Measurements from ENCODE around the gene DLGAP1. TPM values are rescaled to one million over a fixed set of nuclear protein-coding genes. Genes with fewer than 3 reads are reported as not detected.
"Not testable (repeated sequence)": the region's sequence is repeated elsewhere in the genome, so short reads cannot be mapped to it uniquely, and the experiment has no call there.

DLGAP1 gene
- total RNA-seq, 1 donor from 2014 or later: 5.3 TPM

GRCh38 chr18:3619746-3620145, 835.4 kb downstream of the DLGAP1 start:
- no peak for DNase-seq

GRCh38 chr18:3619222-3619621, 835.9 kb downstream of the DLGAP1 start:
- no peak for DNase-seq

- no peak for DNase-seq
These were observed 838.4 kb downstream of the DLGAP1 start for GRCh38 chr18:3616744-3617143.

DNA sequence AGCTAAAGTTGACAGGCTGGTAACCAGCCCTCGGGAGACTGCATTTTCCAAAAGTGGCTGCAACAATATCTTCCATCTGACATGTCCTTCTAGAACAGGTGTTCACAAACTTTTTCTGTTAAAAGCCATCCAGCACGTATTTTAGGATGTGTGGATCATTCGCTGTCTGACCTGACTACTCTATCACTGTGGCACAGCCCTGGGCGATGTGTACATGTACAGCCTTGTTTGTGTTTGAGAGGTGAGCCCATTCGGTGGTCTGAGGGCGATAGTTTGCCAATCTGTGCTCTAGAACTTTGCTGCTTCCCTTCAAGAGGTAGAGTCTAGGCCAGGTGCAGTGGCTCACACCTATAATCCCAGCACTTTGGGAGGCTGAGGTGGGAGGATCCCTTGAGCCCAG, 839.0 kb downstream of the DLGAP1 start:
- DNase-seq: no peak

DNA sequence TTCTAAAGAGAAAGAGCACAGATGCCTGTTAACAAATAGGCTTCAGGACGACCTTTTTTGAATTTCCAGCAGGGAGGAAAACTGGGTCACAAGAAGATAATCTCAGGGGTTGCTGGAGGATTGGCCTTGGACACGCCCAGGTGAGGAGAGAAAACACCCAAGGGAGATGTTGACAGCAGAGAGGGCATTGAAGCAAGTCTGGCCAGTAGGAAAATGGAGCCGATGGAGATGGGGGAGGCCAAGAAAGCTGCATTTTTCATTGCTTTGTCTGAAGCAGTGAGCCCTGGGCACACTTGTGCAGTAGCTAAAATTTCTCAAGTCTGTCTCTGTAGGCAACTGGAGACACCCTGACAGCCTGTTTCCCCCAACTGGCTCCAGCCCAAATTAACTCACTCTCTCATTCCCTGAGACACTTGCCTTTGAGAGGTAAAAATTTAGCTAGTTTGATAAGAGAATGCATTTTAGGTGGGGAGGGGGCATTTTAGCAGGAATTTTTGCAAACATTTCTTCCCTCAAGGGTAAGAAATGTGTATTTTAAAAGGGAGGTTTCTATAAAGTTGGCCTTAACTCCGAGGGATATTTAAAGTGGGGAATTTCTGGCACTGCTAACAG, 839.6 kb downstream of the DLGAP1 start:
- DNase-seq: no peak

DNA sequence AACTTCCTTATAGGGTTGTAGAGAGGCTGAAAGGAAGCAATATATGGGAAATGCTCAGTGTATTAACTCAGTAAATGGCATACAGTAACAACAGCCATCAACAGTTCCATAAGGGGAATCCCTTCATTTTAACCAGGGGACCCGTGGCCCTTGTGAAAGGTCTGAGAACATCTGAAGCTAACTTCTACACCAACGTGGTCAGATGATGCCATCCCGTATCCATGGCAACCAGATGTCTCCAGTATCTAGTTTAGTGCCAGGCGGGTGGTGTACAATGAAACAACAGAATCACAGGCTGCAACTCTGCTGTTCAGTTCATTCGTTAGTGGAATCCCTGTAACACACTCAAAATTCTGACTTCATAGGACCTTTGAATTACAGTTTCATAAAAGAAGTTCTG, 842.8 kb downstream of the DLGAP1 start:
- no peak for DNase-seq

GRCh38 chr18:3611313-3612090, 843.6 kb downstream of the DLGAP1 start:
- DNase-seq: peak; percentile 55

- DNase-seq: no peak
These were observed 844.3 kb downstream of the DLGAP1 start for GRCh38 chr18:3610813-3611212.

DNA sequence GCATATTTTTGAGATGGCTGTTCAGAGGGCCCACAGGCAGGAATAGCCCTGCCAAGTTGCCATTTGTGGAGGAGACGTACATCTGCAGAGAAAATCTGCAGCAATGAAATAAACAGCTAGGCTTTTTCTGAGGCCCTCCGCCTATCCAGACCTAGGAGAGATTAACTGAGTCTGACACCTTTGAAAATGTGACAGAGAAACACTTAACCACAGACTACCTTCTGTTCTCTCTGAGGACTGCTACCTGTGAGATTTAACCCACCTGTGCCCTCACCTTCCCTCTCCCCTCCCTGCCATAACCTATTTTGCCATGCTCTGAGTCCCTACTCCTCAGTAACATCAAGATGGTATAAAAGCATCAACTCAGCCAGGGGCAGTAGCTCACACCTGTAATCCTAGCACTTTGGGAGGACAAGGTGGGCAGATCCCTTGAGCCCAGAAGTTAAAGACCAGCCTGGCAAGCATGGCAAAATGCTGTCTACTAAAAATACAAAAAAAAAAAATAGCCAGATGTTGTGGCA, 844.9 kb downstream of the DLGAP1 start:
- DNase-seq: no peak

- no peak for DNase-seq
These were observed 846.6 kb downstream of the DLGAP1 start for GRCh38 chr18:3608488-3608887.

DNA sequence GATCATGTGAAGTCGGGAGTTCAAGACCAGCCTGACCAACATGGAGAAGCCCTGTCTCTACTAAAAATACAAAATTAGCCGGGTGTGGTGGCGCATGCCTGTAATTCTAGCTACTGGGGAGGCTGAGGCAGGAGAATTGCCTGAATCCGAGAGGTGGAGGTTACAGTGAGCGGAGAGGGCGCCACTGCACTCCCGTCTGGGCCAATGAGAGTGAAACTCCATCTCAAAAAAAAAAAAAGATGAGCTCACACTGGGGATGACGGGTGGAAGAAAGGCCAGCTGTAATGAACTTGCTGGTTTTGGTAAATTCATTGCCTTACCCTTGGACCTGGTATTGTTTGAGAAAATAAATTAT, 847.0 kb downstream of the DLGAP1 start:
- DNase-seq: not testable (repeated sequence)

DNA sequence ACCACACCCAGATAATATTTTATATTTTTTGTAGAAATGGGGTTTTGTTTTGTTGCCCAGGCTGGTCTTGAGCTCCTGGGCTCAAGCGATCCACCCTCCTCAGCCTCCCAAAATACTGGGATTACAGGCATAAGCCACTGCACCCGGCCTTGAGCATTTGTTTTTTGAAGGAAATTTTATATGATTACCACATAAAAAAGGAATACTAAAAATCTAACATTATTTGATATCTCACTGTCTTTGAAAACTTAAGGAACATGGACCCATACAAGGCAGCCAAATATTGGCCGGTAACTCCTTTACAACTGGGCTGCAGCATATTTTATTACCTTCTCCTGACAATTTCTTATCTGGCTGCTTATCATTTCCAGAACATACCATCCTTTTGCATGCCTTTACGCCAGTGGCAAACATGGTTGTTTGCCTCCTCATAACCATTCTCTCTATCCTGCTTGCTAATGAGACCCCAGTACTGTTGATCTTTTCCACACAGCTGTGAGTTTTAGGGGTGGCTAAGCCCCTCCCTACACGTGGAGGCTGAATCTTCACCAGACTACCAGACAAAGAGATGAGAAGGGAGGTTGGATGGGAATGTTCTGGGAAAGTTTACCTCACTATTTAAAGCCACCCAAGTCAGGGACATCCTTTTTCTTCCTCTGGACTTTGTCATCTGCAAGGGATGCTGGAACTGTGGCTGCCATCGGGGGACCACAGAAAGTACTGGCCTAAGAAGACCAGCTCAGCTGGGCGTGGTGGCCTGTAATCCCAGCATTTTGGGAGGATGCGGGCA, 847.6 kb downstream of the DLGAP1 start:
- DNase-seq: no peak

- not testable (repeated sequence) for DNase-seq
These were observed 848.2 kb downstream of the DLGAP1 start for GRCh38 chr18:3606863-3607262.

DNA sequence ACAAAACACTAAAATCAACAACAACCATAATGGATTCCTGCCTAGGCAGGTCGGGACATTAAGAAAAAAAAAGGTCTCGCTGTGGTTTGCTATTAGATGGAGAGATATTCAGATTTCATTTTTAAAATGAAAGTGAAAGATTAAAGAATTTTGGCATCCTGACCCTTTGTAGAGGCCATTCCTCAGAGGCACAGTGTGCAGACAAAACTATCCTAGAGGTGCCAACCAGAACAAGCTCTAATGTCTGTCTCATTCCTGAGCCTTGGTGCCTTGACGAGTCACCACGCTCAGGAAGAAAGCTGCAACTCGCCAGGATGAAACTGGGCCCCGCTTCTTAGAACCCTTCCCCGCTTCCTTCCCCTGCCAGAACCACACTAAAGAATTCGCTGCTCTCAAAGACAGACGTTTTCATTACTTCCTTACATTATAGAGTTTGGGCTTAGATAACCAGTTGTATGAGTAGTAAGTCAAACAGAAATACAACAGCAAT, 849.1 kb downstream of the DLGAP1 start:
- no peak for DNase-seq

DNA sequence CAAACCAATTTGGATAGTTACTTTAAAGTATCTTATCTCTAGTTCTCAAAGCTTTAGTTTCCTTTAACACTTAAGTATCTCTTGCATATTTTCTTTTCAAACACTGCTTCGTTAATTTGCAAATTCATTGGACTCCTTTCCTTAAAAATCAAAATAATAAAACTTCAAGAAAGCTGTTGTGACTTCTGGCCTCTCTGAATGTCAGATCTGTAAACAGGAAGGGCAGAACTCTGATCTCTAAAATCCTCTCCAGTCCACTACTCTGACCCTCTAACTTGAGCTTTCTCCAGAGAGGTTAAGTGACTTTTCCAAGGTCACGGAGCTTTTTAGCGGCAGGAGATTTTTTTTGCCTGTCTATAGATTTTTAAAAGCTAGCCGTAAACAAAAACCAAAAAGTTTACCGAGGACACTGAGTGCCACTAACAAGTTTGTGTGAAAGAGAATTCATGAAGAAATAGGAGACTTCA, 849.6 kb downstream of the DLGAP1 start:
- DNase-seq: peak; percentile 72

DNA sequence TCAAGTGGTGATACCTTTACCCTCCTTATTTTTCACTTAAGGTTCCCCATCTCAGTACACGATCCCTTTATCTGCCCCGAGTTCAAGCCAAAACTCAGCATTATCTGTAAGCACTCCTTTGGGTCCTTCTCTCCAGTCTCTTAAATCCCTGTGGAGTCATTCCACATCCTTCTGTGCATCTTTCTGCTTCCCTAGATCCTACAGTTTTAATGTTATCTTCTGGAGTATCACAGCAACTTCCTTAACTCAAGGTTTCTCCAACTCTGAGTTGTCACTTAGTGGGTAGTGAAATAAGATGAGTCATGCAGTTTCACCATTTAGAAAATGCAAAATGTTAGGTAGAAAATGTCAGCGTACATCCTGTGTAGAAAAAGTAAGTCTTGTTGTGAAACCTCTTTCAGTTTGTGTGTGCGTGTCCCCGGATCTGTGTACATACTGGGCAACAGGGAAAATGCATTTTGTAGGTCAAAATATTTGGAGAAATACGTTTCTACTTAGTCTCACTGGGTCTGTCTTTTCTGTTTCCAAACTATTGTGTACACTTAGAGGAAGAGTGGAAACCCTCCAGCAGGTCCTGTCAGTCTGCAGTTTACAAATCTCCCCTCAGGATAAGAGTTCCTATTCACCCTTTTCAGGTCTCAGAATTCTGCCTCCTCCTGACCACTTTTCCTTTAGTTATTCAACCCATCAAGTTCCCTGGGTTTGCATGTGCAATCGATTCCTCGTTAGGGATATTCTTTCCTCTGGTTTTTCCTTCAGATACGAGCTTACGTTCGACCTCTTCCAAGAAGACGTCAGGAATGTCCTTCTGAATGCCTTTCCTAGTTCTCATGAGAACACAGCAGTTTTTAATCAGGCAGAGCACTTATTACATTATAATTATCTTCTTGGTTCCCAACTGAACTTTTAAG, 850.4 kb downstream of the DLGAP1 start:
- DNase-seq: peak; percentile 86

GRCh38 chr18:3604235-3604497, 850.9 kb downstream of the DLGAP1 start:
- no peak for DNase-seq

GRCh38 chr18:3603421-3604234, 851.5 kb downstream of the DLGAP1 start:
- DNase-seq: peak; percentile 79

GRCh38 chr18:3601106-3601755, 853.9 kb downstream of the DLGAP1 start:
- DNase-seq: not testable (repeated sequence)

DNA sequence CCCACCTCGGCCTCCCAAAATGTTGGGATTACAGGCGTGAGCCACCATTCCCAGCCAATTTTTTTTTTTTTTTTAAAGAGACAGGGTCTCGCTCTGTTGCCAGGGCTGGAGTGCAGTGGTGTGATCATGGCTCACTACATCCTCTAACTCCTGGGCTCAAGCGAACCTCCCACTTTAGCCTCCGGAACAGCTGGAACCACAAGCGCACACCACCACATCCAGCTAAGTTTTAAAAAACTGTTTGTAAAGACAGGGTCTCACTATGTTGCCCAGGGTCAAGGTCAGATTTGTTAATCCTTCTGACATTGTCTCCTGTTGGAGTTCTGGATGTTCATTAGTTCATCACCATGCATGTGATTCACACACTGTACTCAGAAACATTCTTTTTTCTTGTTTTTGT, 855.2 kb downstream of the DLGAP1 start:
- DNase-seq: no peak

Measured in skin of body (tissue), 2 donors.